GM10248 (cell line): ENCODE measurements around the gene TAF7.
A peak's percentile ranks its signal among the peaks of the same experiment; 100 is the strongest.
"Not testable (repeated sequence)": the region's sequence is repeated elsewhere in the genome, so short reads cannot be mapped to it uniquely, and the experiment has no call there.

ENCODE experiments used
- CTCF ChIA-PET: fragments of 300-600 bp; sonication (Branson Sonifier 250); formaldehyde crosslinking; extraction: SDS; loops from one replicate; lab custom pipeline; 2021; ENCODE audit warnings: antibody characterized with exemption; lab: Yijun Ruan, JAX
- POLR2A ChIA-PET: fragments of 350-650 bp; sonication (Branson Sonifier 250); formaldehyde crosslinking; extraction: SDS; loops from one replicate; lab custom pipeline; 2020; ENCODE audit warnings: antibody characterized with exemption; lab: Yijun Ruan, JAX
- DNase-seq: peaks from one replicate; pipeline ENCODE4 v3.0.0; 2012; ENCODE audit errors: extremely low spot score
- TF ChIP-seq, protein P1 (sequence below): IDR thresholded peaks from 2 replicates; pipeline ENCODE4 v1.5.1; 2012; ENCODE audit warnings: mild to moderate bottlenecking, low read depth; ENCODE audit errors: extremely low read depth, missing control alignments, control extremely low read depth

TAF7 gene

DNA sequence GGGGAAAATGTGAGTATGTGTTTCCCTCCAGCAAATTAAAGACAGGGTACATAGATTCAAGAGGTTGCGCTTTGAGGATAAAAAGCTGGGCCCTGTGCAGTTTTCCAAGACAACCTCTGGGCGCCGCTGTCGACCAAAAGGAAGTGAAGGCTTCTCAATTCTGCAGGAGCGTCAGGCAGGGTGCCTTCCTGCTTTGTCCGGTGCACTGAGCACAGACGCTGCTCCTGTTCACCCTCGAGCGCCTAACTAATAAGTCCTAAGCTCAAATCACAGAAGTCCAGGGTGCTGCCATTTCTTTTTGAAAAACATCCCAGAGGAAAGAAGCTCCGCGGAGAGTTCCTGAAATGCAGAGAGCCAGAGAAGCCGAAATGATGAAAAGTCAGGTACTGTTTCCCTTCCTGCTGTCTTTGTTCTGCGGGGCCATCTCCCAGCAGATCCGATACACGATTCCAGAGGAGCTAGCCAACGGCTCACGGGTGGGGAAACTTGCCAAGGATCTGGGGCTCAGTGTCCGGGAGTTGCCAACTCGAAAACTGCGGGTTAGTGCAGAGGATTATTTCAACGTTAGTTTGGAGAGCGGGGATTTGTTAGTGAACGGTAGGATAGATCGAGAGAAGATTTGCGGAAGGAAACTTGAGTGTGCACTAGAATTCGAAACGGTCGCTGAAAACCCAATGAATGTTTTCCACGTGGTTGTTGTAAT lies 29.5 kb upstream of the TAF7 start, which contains the start of gene PCDHGB1:
PCDHGB1 (plus strand) TSS at position 183 of the 703 bp plus-strand sequence; CDS start at position 345, 162 bp downstream.
- ChIA-PET POLR2A (no interaction called here), CTCF (interaction anchor here (0.6 to 3.2 kb wide), 13 partner anchors 8 to 214 kb away, joined by 3 to 14 read pairs (median 4); partner anchors contain the start of genes PCDHB14, PCDHGA1, PCDHGA10 and PCDHGA2)
- TF ChIP-seq, protein P1, sequence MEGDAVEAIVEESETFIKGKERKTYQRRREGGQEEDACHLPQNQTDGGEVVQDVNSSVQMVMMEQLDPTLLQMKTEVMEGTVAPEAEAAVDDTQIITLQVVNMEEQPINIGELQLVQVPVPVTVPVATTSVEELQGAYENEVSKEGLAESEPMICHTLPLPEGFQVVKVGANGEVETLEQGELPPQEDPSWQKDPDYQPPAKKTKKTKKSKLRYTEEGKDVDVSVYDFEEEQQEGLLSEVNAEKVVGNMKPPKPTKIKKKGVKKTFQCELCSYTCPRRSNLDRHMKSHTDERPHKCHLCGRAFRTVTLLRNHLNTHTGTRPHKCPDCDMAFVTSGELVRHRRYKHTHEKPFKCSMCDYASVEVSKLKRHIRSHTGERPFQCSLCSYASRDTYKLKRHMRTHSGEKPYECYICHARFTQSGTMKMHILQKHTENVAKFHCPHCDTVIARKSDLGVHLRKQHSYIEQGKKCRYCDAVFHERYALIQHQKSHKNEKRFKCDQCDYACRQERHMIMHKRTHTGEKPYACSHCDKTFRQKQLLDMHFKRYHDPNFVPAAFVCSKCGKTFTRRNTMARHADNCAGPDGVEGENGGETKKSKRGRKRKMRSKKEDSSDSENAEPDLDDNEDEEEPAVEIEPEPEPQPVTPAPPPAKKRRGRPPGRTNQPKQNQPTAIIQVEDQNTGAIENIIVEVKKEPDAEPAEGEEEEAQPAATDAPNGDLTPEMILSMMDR: peak; percentile 62
- DNase-seq: peak; percentile 68

DNA sequence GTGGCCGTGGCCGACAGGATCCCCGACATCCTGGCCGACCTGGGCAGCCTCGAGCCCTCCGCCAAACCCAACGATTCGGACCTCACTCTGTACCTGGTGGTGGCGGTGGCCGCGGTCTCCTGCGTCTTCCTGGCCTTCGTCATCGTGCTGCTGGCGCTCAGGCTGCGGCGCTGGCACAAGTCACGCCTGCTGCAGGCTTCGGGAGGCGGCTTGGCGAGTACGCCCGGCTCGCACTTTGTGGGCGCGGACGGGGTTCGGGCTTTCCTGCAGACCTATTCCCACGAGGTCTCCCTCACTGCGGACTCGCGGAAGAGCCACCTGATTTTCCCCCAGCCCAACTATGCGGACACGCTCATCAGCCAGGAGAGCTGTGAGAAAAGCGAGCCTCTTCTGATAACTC lies 25.4 kb upstream of the TAF7 start:
- DNase-seq, POLR2A ChIA-PET: not testable (repeated sequence)
- CTCF ChIA-PET: interaction anchor here (1.3 to 1.9 kb wide), 2 partner anchors 8 to 11 kb away, joined by 3 to 8 read pairs; partner anchors contain the start of gene PCDHGA2

GRCh38 chr5:141345327-141345726 lies 24.7 kb upstream of the TAF7 start:
- POLR2A ChIA-PET: no interaction called here
- no peak for DNase-seq
- CTCF ChIA-PET: interaction anchor here (1.3 to 1.6 kb wide), 2 partner anchors 10 to 67 kb away, joined by 3 to 5 read pairs; partner anchors contain the start of gene PCDHGA10
- TF ChIP-seq, protein P1: no peak

DNA sequence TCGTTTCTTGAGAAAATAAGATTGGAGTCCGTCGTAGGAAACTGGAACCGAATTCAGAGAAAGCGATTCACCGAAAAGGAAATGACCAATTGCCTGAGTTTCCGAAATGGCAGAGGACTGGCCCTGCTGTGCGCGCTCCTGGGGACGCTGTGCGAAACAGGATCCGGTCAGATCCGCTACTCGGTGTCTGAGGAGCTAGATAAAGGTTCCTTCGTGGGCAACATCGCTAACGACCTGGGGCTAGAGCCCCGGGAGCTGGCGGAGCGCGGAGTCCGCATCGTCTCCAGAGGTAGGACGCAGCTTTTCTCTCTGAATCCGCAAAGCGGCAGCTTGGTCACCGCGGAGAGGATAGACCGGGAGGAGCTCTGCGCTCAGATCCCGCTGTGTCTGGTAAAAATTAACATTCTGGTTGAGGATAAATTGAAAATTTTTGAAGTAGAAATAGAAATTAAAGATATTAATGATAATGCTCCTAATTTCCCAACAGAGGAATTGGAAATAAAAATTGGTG lies 23.4 kb upstream of the TAF7 start:
- TF ChIP-seq, protein P1: no peak
- ChIA-PET POLR2A (no interaction called here), CTCF (interaction anchor here (1.0 to 2.3 kb wide), 7 partner anchors 13 to 220 kb away, joined by 4 to 7 read pairs (median 5); partner anchors contain the start of genes PCDHGA1, PCDHGA10, PCDHGA12 and PCDHGB2)
- no peak for DNase-seq

DNA sequence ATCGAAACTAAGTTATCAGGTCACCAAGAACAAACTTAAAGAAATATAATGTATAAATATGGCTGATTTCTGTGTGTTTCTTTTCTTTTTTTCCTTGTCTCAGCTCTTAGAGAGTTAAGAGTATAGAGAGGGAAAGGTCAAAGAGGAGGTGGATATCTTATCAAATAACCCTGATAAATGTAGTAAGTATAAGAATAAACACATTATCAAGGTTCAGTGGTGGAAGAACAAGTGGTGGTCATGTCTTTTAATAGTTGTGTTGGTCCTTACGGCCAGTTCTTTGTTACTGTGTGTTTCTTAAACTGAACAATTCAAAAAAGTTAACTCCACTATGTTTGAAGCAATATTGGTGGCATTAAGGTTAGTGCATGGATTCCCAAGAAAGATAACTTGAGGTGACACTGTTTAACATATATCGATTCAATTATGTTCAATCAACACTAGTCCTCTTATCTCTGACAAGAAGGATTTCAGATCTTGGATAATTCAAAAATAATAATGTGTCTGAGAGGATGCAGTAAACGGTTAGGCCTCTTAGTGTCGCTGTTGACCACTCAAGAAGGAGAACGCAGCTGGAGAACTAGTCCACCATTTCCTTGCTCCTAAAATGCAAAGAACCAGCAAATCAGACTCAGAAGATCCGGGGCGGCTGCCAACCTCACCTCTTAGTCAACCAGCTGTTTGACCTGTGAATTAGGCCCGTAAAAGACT lies 22.8 kb upstream of the TAF7 start, which contains the start of gene PCDHGA3:
PCDHGA3 (plus strand) TSS at position 588 of the 711 bp plus-strand sequence. CDS start 205 bp downstream, outside the sequence.
- ChIA-PET POLR2A (no interaction called here), CTCF (interaction anchor here (1.2 to 2.3 kb wide), 6 partner anchors 13 to 220 kb away, joined by 4 to 7 read pairs (median 4); partner anchors contain the start of genes PCDHGA1, PCDHGA10 and PCDHGA12)
- no peak for DNase-seq
- TF ChIP-seq, protein P1: no peak

DNA sequence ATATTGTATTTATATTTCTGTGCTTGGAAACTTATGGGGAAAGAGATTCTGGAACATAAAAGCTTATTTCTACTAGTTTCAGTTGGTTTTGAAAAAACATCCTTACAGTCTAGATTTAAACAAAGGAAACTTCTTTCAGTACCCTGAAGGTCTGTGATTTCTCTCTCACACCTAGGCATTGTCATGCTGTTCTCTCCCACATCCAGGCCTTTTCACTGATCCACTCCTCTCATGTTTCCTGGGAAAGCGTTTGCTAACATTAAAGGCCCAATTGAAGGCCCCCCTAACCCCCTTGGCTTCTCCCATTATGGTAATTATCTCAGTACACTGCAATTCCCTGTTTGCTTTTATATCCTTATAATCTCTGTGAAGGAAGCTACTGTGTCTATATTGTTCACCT lies 22.2 kb upstream of the TAF7 start:
- ChIA-PET POLR2A (no interaction called here), CTCF (interaction anchor here (0.9 to 2.3 kb wide), 6 partner anchors 12 to 221 kb away, joined by 3 to 7 read pairs (median 5); partner anchors contain the start of genes PCDHGA1, PCDHGA10, PCDHGA12 and TAF7)
- DNase-seq: no peak
- TF ChIP-seq, protein P1: no peak

GRCh38 chr5:141340781-141341354 lies 20.3 kb upstream of the TAF7 start:
- CTCF ChIA-PET: interaction anchor here (2.2 kb wide), 1 partner anchor 10 kb away, joined by 7 read pairs; the partner anchor contains the start of gene PCDHGA1
- DNase-seq, POLR2A ChIA-PET: not testable (repeated sequence)
